ENCODE data around the gene BTG1.

BTG1 gene

DNA sequence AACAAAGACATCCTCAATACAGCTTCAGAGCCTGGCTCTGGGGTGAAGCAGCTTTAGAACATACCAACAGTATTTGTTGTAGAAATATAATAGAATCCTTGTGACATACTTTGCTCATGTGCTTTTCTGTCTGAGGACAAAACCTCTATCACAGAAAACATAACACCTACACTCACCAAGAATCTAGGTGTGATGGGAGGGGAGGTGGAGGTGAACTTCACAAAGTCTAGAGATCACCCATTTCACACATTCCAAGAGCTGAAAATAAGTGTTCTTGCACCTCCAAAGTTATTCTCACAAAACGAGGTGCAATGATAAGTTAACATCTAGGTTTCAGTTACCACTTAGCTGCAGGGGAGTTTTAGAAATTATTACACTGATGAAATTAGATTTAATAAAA, 32.7 kb upstream of the BTG1 start:
- H3K9ac ChIP-seq (ENCODE audit: low read length), result no peak overlapping the region
- TF ChIP-seq CTCF (IDR thresholded peaks at IDR 0.05; ENCODE audit: low read length) (no peak), EZH2 (IDR thresholded peaks at IDR 0.05; ENCODE audit: borderline replicate concordance, low read length) (no peak)
- no peaks in the 10 kb centered on the region for H4K20me1 ChIP-seq (ENCODE audit: insufficient read depth, low read length)
- H3F3A ChIP-seq (ENCODE audit: insufficient read depth, low read length), result no peaks in the 10 kb centered on the region
- H3K9me2 ChIP-seq (ENCODE audit: low read depth, low read length), result no peaks in the 10 kb centered on the region
- no peaks in the 10 kb centered on the region for H3K27me3 ChIP-seq (ENCODE audit: insufficient read depth, low read length)
- H3K4me3 ChIP-seq (ENCODE audit: low read depth, low read length, poor library complexity, severe bottlenecking), result no peak overlapping the region
- no peak overlapping the region for H3K27ac ChIP-seq (ENCODE audit: low read depth, low read length, poor library complexity, severe bottlenecking)
- H3K9me3 ChIP-seq (ENCODE audit: low read length), result no peaks in the 10 kb centered on the region
- H2AFZ ChIP-seq (ENCODE audit: low read length), result no peak overlapping the region
- no peaks in the 10 kb centered on the region for H3K36me3 ChIP-seq (ENCODE audit: insufficient read depth, low read length)
- H3K79me2 ChIP-seq (ENCODE audit: insufficient read depth, low read length), result no peaks in the 10 kb centered on the region
- H3K4me2 ChIP-seq (ENCODE audit: low read length), result no peak overlapping the region
- peaks cover under 1% of the 10 kb centered on the region for H3K4me1 ChIP-seq (ENCODE audit: insufficient read depth, low read length, severe bottlenecking)

DNA sequence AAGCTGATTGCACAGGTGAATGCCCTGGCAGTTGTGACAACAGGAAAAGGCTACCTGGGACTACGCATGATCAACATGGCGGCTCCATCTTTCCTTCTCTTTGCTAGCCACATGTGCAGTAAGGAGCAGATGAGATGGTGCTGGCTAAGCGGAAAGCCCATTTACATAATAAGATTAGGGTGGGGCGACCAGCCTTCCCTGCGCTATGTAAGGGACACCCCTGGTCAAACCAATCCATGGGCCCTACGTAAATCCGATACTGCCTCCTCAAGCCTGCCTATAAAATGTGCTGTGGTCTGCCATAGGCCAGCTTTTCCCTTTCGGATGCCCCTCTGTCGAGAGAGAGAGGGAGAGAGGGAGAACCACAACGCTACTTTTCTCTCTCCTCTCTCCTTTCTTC, 31.0 kb upstream of the BTG1 start:
- no peaks in the 10 kb centered on the region for H4K20me1 ChIP-seq (ENCODE audit: insufficient read depth, low read length)
- H3F3A ChIP-seq (ENCODE audit: insufficient read depth, low read length), result peaks cover 5% of the 10 kb centered on the region; the same call in 1 of the 2 replicates
- H3K9ac ChIP-seq (ENCODE audit: low read length), result no peak overlapping the region
- no peak overlapping the region for H3K27ac ChIP-seq (ENCODE audit: low read depth, low read length, poor library complexity, severe bottlenecking)
- H3K4me1 ChIP-seq (ENCODE audit: insufficient read depth, low read length, severe bottlenecking), result peaks cover 17% of the 10 kb centered on the region
- H3K36me3 ChIP-seq (ENCODE audit: insufficient read depth, low read length), result no peaks in the 10 kb centered on the region
- H3K4me3 ChIP-seq (ENCODE audit: low read depth, low read length, poor library complexity, severe bottlenecking), result no peak overlapping the region
- no peak overlapping the region for H3K4me2 ChIP-seq (ENCODE audit: low read length)
- H3K27me3 ChIP-seq (ENCODE audit: insufficient read depth, low read length), result no peaks in the 10 kb centered on the region
- TF ChIP-seq CTCF (IDR thresholded peaks at IDR 0.05; ENCODE audit: low read length) (no peak), EZH2 (IDR thresholded peaks at IDR 0.05; ENCODE audit: borderline replicate concordance, low read length) (no peak)
- H2AFZ ChIP-seq (ENCODE audit: low read length), result no peak overlapping the region
- no peaks in the 10 kb centered on the region for H3K79me2 ChIP-seq (ENCODE audit: insufficient read depth, low read length)
- no peaks in the 10 kb centered on the region for H3K9me2 ChIP-seq (ENCODE audit: low read depth, low read length)
- H3K9me3 ChIP-seq (ENCODE audit: low read length), result no peaks in the 10 kb centered on the region

DNA sequence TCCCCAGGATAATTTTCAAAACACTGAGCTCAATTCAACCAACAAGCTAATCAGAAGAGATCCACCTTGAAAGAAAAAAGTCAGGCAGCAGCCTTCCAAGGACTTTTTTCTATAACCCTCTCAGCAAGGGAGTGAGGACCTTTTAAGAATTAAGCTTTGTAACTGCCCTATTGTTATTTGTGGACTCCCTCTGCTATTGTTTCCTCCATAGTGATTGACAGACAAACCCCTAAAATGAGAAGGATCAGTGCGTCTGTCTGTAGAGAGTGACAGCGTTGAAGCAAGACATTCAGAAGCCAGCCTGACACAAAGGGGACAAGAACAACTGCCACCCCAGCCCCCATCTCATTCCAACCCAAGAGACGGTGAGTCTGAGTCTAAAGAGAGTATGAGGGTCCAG, 30.3 kb upstream of the BTG1 start:
- H4K20me1 ChIP-seq (ENCODE audit: insufficient read depth, low read length), result no peaks in the 10 kb centered on the region
- H3K4me2 ChIP-seq (ENCODE audit: low read length), result no peak overlapping the region
- no peak overlapping the region for H3K27ac ChIP-seq (ENCODE audit: low read depth, low read length, poor library complexity, severe bottlenecking)
- H3K4me3 ChIP-seq (ENCODE audit: low read depth, low read length, poor library complexity, severe bottlenecking), result no peak overlapping the region
- no peak overlapping the region for H2AFZ ChIP-seq (ENCODE audit: low read length)
- H3K4me1 ChIP-seq (ENCODE audit: insufficient read depth, low read length, severe bottlenecking), result peaks cover 24% of the 10 kb centered on the region
- H3K9ac ChIP-seq (ENCODE audit: low read length), result no peak overlapping the region
- no peak for TF ChIP-seq EZH2 (IDR thresholded peaks at IDR 0.05; ENCODE audit: borderline replicate concordance, low read length)
- TF ChIP-seq CTCF (IDR thresholded peaks at IDR 0.05; ENCODE audit: low read length), result no peak
- H3K79me2 ChIP-seq (ENCODE audit: insufficient read depth, low read length), result no peaks in the 10 kb centered on the region
- H3K9me2 ChIP-seq (ENCODE audit: low read depth, low read length), result no peaks in the 10 kb centered on the region
- H3F3A ChIP-seq (ENCODE audit: insufficient read depth, low read length), result peaks cover 5% of the 10 kb centered on the region; the same call in 1 of the 2 replicates
- H3K36me3 ChIP-seq (ENCODE audit: insufficient read depth, low read length), result no peaks in the 10 kb centered on the region
- no peaks in the 10 kb centered on the region for H3K9me3 ChIP-seq (ENCODE audit: low read length)
- no peaks in the 10 kb centered on the region for H3K27me3 ChIP-seq (ENCODE audit: insufficient read depth, low read length)
